ENCODE measurements around the gene AFAP1.
A peak's percentile ranks its signal among the peaks of the same experiment; 100 is the strongest.
"Not testable (repeated sequence)": the region's sequence is repeated elsewhere in the genome, so short reads cannot be mapped to it uniquely, and the experiment has no call there.

AFAP1 gene

DNA sequence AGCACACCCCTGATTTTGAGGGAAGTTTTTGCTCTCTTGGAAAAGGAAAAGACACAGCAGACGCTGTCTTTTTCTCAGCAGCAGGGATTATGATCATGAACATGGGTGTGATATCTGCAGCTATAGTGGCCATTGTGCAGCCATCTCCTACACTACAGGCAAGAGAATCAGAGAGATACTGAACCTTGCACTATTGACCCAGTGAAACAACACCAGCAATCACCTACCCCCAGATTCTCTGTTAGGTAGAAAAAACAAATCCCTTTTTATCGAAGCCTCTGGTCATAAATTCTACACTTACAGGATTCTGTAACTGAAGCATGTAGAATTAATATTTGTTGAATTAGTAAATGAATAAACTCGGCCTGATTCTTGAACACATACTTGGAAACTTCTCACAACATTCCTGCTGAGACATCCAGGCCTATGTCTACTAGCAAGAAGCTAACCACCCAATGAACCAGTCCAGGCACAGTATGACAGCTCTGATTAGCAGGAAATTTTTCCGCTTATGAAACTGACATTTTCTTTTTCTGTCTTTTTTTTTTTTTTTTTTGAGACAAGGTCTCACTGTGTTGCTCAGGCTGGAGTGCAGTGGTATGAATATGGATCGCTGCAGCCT lies 5.0 kb upstream of the AFAP1 start:
- TF ChIP-seq Cebpa-rat (IDR thresholded peaks at IDR 0.05): no peak
- Histone ChIP-seq H3K4me3 (no peak overlapping the region), H3K4me1 (peaks cover 0 to 21% (median 4%) of the 10 kb centered on the region in 10 experiments; a peak in 5 of 20 replicates), H3K9me3 (replicated peaks in 1 of 11) (no peaks in the 10 kb centered on the region), H4K20me1 (no peaks in the 10 kb centered on the region), H3K27me3 (no peaks in the 10 kb centered on the region), H3K9ac (no peak overlapping the region), H3K27ac (no peak overlapping the region), H3K4me2 (no peak overlapping the region), H3K36me3 (no peaks in the 10 kb centered on the region)

DNA sequence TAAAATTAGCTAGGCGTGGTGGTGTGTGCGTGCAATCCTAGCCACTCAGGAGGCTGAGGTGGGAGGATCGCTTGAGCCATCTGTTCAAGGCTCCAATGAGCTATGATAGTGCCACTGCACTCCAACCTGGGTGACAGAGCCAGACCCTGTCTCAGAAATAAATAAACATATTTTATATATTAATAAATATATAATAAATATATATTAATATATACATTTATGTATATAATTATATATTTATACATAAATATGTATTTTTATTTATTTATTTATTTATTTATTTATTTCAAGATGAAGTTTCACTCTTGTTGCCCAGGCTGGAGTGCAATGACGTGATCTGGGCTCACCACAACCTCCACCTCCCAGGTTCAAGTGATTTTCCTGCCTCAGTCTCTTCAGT lies 4.0 kb upstream of the AFAP1 start:
- H3K4me3 ChIP-seq; H3K4me2 ChIP-seq; H4K20me1 ChIP-seq; H3K27ac ChIP-seq; H3K9ac ChIP-seq; H3K27me3 ChIP-seq; H3K9me3 ChIP-seq (replicated peaks in 1 of 11); H3K36me3 ChIP-seq: not testable (repeated sequence)
- peaks cover 8 to 18% (median 10%) of the 10 kb centered on the region in 10 experiments for H3K4me1 ChIP-seq

DNA sequence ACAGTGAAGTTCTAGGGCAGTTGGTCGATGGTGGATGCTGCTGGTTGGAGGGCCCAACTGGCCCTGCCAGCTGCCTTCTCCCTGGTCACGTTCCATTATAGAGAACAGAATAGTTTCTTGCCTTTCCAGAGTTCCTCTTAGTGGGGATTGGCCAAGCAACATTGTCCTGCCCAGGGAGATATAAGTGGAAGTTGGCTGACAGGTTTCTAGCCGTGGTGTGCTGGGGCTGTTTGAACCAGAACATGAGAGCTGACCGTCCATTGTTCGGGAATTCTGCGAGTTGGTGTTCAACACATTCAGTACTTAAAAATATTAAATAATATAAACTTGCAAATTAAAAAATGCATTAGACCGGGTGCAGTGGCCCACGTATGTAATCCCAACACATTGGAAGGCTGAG lies 3.5 kb upstream of the AFAP1 start:
- Histone ChIP-seq H3K9ac (no peak overlapping the region), H3K4me3 (no peak overlapping the region), H4K20me1 (peaks cover 0 to 9% (median 0%) of the 10 kb centered on the region in 11 experiments; a peak in 6 of 22 replicates), H3K4me1 (peaks cover 11 to 22% (median 15%) of the 10 kb centered on the region in 10 experiments), H3K36me3 (no peaks in the 10 kb centered on the region), H3K9me3 (replicated peaks in 1 of 11) (no peaks in the 10 kb centered on the region), H3K4me2 (no peak overlapping the region; a peak in 1 of 22 replicates), H3K27ac (no peak overlapping the region), H3K27me3 (peaks cover 13 to 14% (median 13%) of the 10 kb centered on the region in 11 experiments)
- TF ChIP-seq Cebpa-rat (IDR thresholded peaks at IDR 0.05): no peak

- H3K9ac ChIP-seq: no peak overlapping the region
- H3K27ac ChIP-seq: no peak overlapping the region
- H3K4me1 ChIP-seq: peaks cover 16 to 30% (median 21%) of the 10 kb centered on the region in 10 experiments
- TF ChIP-seq Cebpa-rat (IDR thresholded peaks at IDR 0.05): no peak
- peaks cover 15 to 26% (median 25%) of the 10 kb centered on the region in 11 experiments for H3K27me3 ChIP-seq
- H3K9me3 ChIP-seq (replicated peaks in 1 of 11): no peaks in the 10 kb centered on the region
- H3K4me2 ChIP-seq: no peak overlapping the region
- peaks cover 0 to 21% (median 8%) of the 10 kb centered on the region in 11 experiments; a peak in 7 of 22 replicates for H4K20me1 ChIP-seq
- no peaks in the 10 kb centered on the region for H3K36me3 ChIP-seq
- H3K4me3 ChIP-seq: no peak overlapping the region
Measured at GRCh38 chr4:7941965-7942496, 2.4 kb upstream of the AFAP1 start.

DNA sequence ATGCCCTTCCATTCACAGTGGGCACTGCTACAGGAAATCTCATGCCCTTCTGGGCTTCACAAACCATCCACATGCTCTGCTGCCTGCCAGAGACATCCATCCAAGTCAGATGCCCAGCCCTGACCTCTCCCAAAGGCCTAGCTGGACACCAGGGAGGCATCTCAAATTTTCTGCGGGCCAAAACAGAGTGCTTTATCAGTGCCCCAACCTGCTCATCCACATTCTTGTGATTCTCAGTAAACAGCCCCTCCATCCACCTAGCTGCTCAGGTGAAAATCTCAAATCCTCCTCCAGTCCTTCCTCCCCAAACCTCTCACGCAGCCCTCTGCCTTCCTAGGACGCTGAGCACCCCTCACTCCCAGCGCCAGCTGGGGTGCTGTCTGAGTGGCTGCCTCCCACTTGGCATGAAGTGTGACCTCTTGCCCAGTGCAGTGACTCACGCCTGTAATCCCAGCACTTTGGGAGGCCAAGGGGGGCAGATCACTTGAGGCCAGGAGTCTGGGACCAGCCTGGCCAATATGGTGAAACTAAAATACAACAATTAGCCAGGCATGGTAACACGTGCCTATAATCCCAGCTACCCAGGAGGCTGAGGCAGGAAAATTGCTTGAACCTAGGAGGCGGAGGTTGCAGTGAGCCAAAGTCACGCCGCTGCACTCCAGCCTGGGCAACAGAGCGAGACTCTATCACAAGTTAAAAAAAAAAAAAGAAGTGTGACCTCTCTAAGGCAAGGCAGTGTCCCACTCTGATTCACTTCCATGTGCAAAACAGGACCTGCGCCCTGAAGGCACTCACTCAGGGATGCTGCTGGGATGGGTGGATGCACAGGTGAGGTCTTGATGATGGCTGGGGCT lies 1.7 kb upstream of the AFAP1 start:
- peaks cover 15 to 32% (median 26%) of the 10 kb centered on the region in 11 experiments for H3K27me3 ChIP-seq
- H3K9ac ChIP-seq: no peak overlapping the region
- H3K9me3 ChIP-seq (replicated peaks in 1 of 11): no peaks in the 10 kb centered on the region
- peaks cover 0 to 25% (median 8%) of the 10 kb centered on the region in 11 experiments; a peak in 7 of 22 replicates for H4K20me1 ChIP-seq
- no peak for TF ChIP-seq Cebpa-rat (IDR thresholded peaks at IDR 0.05)
- H3K4me2 ChIP-seq: no peak overlapping the region
- H3K27ac ChIP-seq: no peak overlapping the region
- no peak overlapping the region for H3K4me3 ChIP-seq
- no peaks in the 10 kb centered on the region for H3K36me3 ChIP-seq
- H3K4me1 ChIP-seq: peaks cover 16 to 36% (median 21%) of the 10 kb centered on the region in 10 experiments

DNA sequence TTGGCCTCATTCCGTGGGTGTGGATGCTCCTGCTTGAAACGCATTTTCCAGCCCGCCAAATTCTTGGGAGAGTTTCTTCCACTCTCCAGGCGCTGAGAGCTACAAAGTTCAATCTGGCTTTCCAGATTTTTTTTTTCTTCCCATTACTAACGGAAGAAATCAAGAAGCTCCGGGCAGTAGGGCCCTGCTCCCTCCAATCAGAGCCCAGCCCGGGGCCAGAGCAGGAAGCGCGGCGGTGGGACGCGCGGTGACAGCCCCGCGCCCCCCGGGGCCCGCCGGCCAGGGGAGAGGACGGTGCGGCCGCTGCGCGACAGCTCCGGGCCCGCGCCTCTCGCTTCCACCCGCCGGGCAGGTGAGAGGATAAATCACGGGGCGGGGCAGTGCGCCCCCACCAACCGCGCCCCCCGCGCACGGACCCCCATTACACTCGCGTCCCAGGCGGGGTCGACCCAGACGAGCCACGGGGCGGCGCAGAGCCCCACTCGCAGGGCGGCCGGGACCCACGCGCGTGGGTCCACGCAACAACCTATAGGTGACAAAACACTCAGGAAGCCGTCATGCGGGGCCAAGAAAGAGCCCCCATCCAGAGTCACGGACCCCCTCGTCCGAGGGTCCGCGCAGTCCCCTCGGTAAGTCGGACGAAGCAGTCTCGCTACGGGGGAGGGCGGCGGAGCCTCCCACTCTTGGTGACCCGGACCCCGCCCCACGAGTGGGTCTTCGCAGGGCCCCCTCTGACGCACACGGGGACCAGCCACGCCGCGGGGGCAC lies 868 bp downstream of the AFAP1 start:
- peak overlapping the region; percentile 77 to 91 (median 86) for H3K9ac ChIP-seq
- H4K20me1 ChIP-seq: peaks cover 0 to 47% (median 8%) of the 10 kb centered on the region in 11 experiments; a peak in 9 of 22 replicates
- peak overlapping the region; percentile 59 to 82 (median 79); a peak in 21 of 22 replicates for H3K27ac ChIP-seq
- H3K27me3 ChIP-seq: peaks cover 15 to 37% (median 26%) of the 10 kb centered on the region in 11 experiments
- H3K36me3 ChIP-seq: no peaks in the 10 kb centered on the region
- H3K4me3 ChIP-seq: peak overlapping the region; percentile 72 to 88 (median 82)
- peaks cover 16 to 44% (median 21%) of the 10 kb centered on the region in 10 experiments for H3K4me1 ChIP-seq
- peak overlapping the region; percentile 97 to 100 (median 99) for H3K4me2 ChIP-seq
- H3K9me3 ChIP-seq (replicated peaks in 1 of 11): no peaks in the 10 kb centered on the region
- no peak for TF ChIP-seq Cebpa-rat (IDR thresholded peaks at IDR 0.05)

- Histone ChIP-seq H3K9ac (peak overlapping the region in 8 of 11 experiments; percentile 80 to 91 (median 87); a peak in 11 of 22 replicates), H4K20me1 (peaks cover 0 to 47% (median 8%) of the 10 kb centered on the region in 11 experiments; a peak in 9 of 22 replicates), H3K9me3 (replicated peaks in 1 of 11) (no peaks in the 10 kb centered on the region), H3K4me1 (peaks cover 16 to 41% (median 21%) of the 10 kb centered on the region in 10 experiments), H3K4me2 (peak overlapping the region; percentile 97 to 100 (median 99)), H3K27ac (peak overlapping the region in 1 of 11 experiments; percentile 79; a peak in 1 of 22 replicates), H3K36me3 (no peaks in the 10 kb centered on the region), H3K4me3 (peak overlapping the region; percentile 72 to 88 (median 82); a peak in 19 of 20 replicates), H3K27me3 (peaks cover 15 to 37% (median 26%) of the 10 kb centered on the region in 11 experiments)
- TF ChIP-seq Cebpa-rat (IDR thresholded peaks at IDR 0.05): no peak
Measured at GRCh38 chr4:7938266-7938608, 1.4 kb downstream of the AFAP1 start.

- H3K4me1 ChIP-seq: peaks cover 16 to 40% (median 21%) of the 10 kb centered on the region in 10 experiments
- H3K27ac ChIP-seq: no peak overlapping the region
- H3K9ac ChIP-seq: no peak overlapping the region
- no peak for TF ChIP-seq Cebpa-rat (IDR thresholded peaks at IDR 0.05)
- peaks cover 15 to 37% (median 26%) of the 10 kb centered on the region in 11 experiments for H3K27me3 ChIP-seq
- H4K20me1 ChIP-seq: peaks cover 0 to 47% (median 8%) of the 10 kb centered on the region in 11 experiments; a peak in 9 of 22 replicates
- H3K4me3 ChIP-seq: no peak overlapping the region
- peak overlapping the region in 3 of 11 experiments; percentile 97 to 100 (median 98); a peak in 3 of 22 replicates for H3K4me2 ChIP-seq
- H3K9me3 ChIP-seq (replicated peaks in 1 of 11): no peaks in the 10 kb centered on the region
- H3K36me3 ChIP-seq: no peaks in the 10 kb centered on the region
Measured at GRCh38 chr4:7937006-7937405, 2.7 kb downstream of the AFAP1 start.

Measured in BLaER1 treated with 17β-estradiol and CSF1 and Interleukin-3, amounts not matched to agents 10 nM and 100 nM (cell line).